CD4-positive, alpha-beta T cell (primary cell): Measurements from ENCODE around the gene WDR13. TPM values are rescaled to one million over a fixed set of nuclear protein-coding genes. Genes with fewer than 3 reads are reported as not detected.

Source experiments
- ATAC-seq: fragments of 200-7000 bp; cut with Tn5 transposase; one replicate; pipeline ENCODE4 v1.10.0; 2022; ENCODE audit warnings: mild to moderate bottlenecking; ENCODE audit not compliant: poor library complexity
- CTCF ChIA-PET: fragments of 350-600 bp; sonication (Branson Sonifier 250); formaldehyde crosslinking; loops from one replicate; lab custom pipeline; 2021; ENCODE audit warnings: antibody characterized with exemption, inconsistent platforms; lab: Charles Lee
- POLR2A ChIA-PET: fragments of 350-600 bp; sonication (Branson Sonifier 250); formaldehyde crosslinking; loops from one replicate; lab custom pipeline; 2021; ENCODE audit warnings: antibody characterized with exemption, inconsistent platforms; lab: Charles Lee
- DNase-seq, 14 experiments: peaks; one replicate each; pipeline ENCODE4 v3.0.0-alpha.2; 2013 to 2020; ENCODE audit warnings: mixed read lengths in 2 of 14
- H3K27ac ChIP-seq, 2 donors: one replicate each; pipeline versions ENCODE4 v1.5.1 to v1.7.0; 2013; ENCODE audit warnings: low read length in 2 of 2, low read depth in 1 of 2, mild to moderate bottlenecking in 1 of 2
- H3K27me3 ChIP-seq, 2 experiments: 1 replicate in 1 of 2; 2 replicates in 1 of 2; pipeline versions ENCODE4 v1.6.1 to v1.7.0; 2013; ENCODE audit warnings: low read length in 2 of 2, control low read depth in 1 of 2, mild to moderate bottlenecking in 1 of 2, moderate library complexity in 1 of 2; ENCODE audit not compliant: insufficient read depth in 2 of 2, control insufficient read depth in 1 of 2
- H3K36me3 ChIP-seq: one replicate; pipeline ENCODE4 v1.6.1; 2013; ENCODE audit warnings: low read length, control low read depth; ENCODE audit not compliant: insufficient read depth
- H3K4me1 ChIP-seq: one replicate; pipeline ENCODE4 v1.6.1; 2013; ENCODE audit warnings: low read length, control low read depth; ENCODE audit not compliant: insufficient read depth
- H3K4me3 ChIP-seq: one replicate; pipeline ENCODE4 v1.5.1; 2013; ENCODE audit warnings: mild to moderate bottlenecking, low read length, moderate library complexity
- H3K9me3 ChIP-seq, 2 experiments: 1 replicate in 1 of 2; 2 replicates in 1 of 2; pipeline versions ENCODE4 v1.6.1 to v1.7.0; 2013; ENCODE audit warnings: low read length in 2 of 2, mild to moderate bottlenecking in 2 of 2, control low read depth in 1 of 2, moderate library complexity in 1 of 2; ENCODE audit not compliant: control insufficient read depth in 1 of 2, insufficient read depth in 1 of 2
- H3K27ac Mint-ChIP-seq: one replicate; pipeline ENCODE4 v1.8.0; 2020; ENCODE audit warnings: mixed read lengths
- H3K27me3 Mint-ChIP-seq: one replicate; pipeline ENCODE4 v1.8.0; 2021; ENCODE audit warnings: mixed read lengths
- H3K36me3 Mint-ChIP-seq: one replicate; pipeline ENCODE4 v1.8.0; 2021; ENCODE audit warnings: low read depth, mixed read lengths
- H3K4me1 Mint-ChIP-seq: one replicate; pipeline ENCODE4 v1.8.0; 2021; ENCODE audit warnings: low read depth, mixed read lengths
- H3K4me3 Mint-ChIP-seq: one replicate; pipeline ENCODE4 v1.8.0; 2020; ENCODE audit warnings: mild to moderate bottlenecking, mixed read lengths
- H3K9me3 Mint-ChIP-seq: one replicate; pipeline ENCODE4 v1.8.0; 2020; ENCODE audit warnings: mixed read lengths
- CTCF ChIP-seq: fragments of 200-600 bp; IDR thresholded peaks from one replicate; pipeline ENCODE4 v1.8.0; 2022; ENCODE audit warnings: antibody characterized with exemption, mild to moderate bottlenecking
- intact Hi-C, 2 experiments: fragments of 100-400 bp; cut with DNase I in 1 of 2; cut with micrococcal nuclease in 1 of 2; formaldehyde crosslinking; loops; one replicate each; pipeline versions ENCODE4 v1.15.1 to v1.9.0; 2023 to 2025; cut with DNase I, micrococcal nuclease
- total RNA-seq, 174 experiments: library from RNA in 2 of 174; stranded (reverse) in 2 of 174; gene quantifications; one replicate each; pipeline ENCODE4 v1.2.3 and lab custom pipeline; 2021 to 2026

Gene WDR13
- total RNA-seq, 2 experiments from 2014 or later, result 37.9 to 43.4 TPM

- ATAC-seq (no peak), DNase-seq (no peak)
- ChIA-PET POLR2A (interaction anchor here (0.5 kb wide), 1 partner anchor 255 kb away, joined by 3 read pairs; no protein-coding TSS in a partner anchor), CTCF (no interaction called here)
- intact Hi-C loops, result no loop called here
- no peaks in the 10 kb centered on the region for H3K9me3 Mint-ChIP-seq
- H3K36me3 Mint-ChIP-seq, result no peaks in the 10 kb centered on the region
- H3K4me3 Mint-ChIP-seq, result peak overlapping the region; percentile 20
- no peaks in the 10 kb centered on the region for H3K9me3 ChIP-seq
- H3K36me3 ChIP-seq, result no peaks in the 10 kb centered on the region
- H3K4me1 Mint-ChIP-seq, result no peaks in the 10 kb centered on the region
- no peak overlapping the region for H3K27ac ChIP-seq
- no peak overlapping the region for H3K4me3 ChIP-seq
- no peak overlapping the region for H3K27ac Mint-ChIP-seq
- H3K27me3 ChIP-seq, result no peaks in the 10 kb centered on the region
- H3K27me3 Mint-ChIP-seq, result no peaks in the 10 kb centered on the region
- H3K4me1 ChIP-seq, result no peaks in the 10 kb centered on the region
- TF ChIP-seq CTCF, result no peak
These were observed 6.0 kb upstream of the WDR13 start for GRCh38 chrX:48591255-48591791.

- peaks cover 10% of the 10 kb centered on the region for H3K4me1 Mint-ChIP-seq
- CTCF ChIA-PET, result no interaction called here
- ATAC-seq, result no peak
These were observed 4.3 kb upstream of the WDR13 start for GRCh38 chrX:48592971-48593370.

GRCh38 chrX:48595929-48596328, 1.4 kb upstream of the WDR13 start:
- no peaks in the 10 kb centered on the region for H3K27me3 ChIP-seq
- intact Hi-C loops, result loop anchor here (1.0 to 5.0 kb wide), 4 partner anchors 21 to 361 kb away; partner anchors contain the start of genes EBP (in 1 of the 2), FTSJ1 (in 1 of the 2) and OTUD5 (in 1 of the 2)
- peaks cover 15% of the 10 kb centered on the region for H3K4me1 Mint-ChIP-seq
- H3K9me3 Mint-ChIP-seq, result no peaks in the 10 kb centered on the region
- H3K27ac ChIP-seq, result no peak overlapping the region
- peaks cover 19% of the 10 kb centered on the region for H3K4me1 ChIP-seq
- POLR2A ChIA-PET, result interaction anchor here (1.8 to 2.4 kb wide), 2 partner anchors 21 to 56 kb away, joined by 4 to 10 read pairs; partner anchors contain the start of genes RBM3 and TBC1D25
- ATAC-seq (no peak), DNase-seq (no peak)
- H3K27me3 Mint-ChIP-seq, result no peaks in the 10 kb centered on the region
- peaks cover 12% of the 10 kb centered on the region for H3K36me3 ChIP-seq
- H3K36me3 Mint-ChIP-seq, result peaks cover 13% of the 10 kb centered on the region
- no peak overlapping the region for H3K27ac Mint-ChIP-seq
- no peak overlapping the region for H3K4me3 Mint-ChIP-seq
- no peak for TF ChIP-seq CTCF
- CTCF ChIA-PET, result no interaction called here
- no peak overlapping the region for H3K4me3 ChIP-seq
- no peaks in the 10 kb centered on the region for H3K9me3 ChIP-seq

More at GRCh38 chrX:48592971-48593370, 4.3 kb upstream of the WDR13 start:
- intact Hi-C loops, result no loop called here
- Histone ChIP-seq H3K27me3 (no peaks in the 10 kb centered on the region), H3K9me3 (no peaks in the 10 kb centered on the region), H3K36me3 (no peaks in the 10 kb centered on the region), H3K4me1 (peaks cover 9% of the 10 kb centered on the region), H3K27ac (no peak overlapping the region), H3K4me3 (no peak overlapping the region)
- POLR2A ChIA-PET, result no interaction called here
- H3K36me3 Mint-ChIP-seq, result peaks cover 8% of the 10 kb centered on the region
- H3K4me3 Mint-ChIP-seq, result no peak overlapping the region
- no peaks in the 10 kb centered on the region for H3K27me3 Mint-ChIP-seq
- no peak for DNase-seq
- TF ChIP-seq CTCF, result no peak
- H3K9me3 Mint-ChIP-seq, result no peaks in the 10 kb centered on the region
- H3K27ac Mint-ChIP-seq, result no peak overlapping the region
